ENCODE measurements around the gene PADI1. TPM values are rescaled to one million over a fixed set of nuclear protein-coding genes. Genes with fewer than 3 reads are reported as not detected.

Gene PADI1
- total RNA-seq, 1 donor, result under 0.01 TPM

DNA sequence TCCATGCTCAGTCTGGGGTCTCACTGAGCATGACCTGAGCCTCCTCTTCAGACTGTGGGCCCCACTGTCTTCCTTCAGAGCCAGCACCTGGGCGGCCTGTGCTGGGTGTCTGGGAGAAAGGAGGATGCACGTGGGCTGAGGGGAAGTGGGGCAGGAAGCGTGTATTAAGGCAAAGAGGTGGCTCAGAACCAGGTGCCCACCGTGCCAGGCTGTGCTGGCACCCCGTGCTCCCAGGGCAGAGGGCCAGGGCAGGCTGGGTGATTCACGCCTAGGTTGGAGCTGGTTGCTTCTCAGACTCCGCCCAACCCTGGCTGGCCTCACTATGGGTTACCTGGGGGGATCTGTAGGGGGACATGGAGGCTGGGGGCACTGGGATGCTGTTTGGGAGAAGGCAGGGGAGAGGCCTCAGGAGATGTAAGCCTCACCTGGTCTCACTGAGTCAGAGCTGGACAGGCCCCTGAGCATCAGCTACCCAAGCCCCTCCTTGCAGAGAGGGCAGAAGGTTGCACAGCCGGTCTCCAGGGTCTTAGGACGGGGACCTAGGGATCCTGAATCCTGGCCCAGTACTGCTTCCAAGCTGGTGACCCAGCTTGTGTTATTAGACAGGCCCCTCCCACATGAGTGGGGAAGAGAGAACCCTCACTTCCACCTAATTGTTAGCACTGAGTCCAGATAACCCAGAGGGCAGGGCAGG is 18.6 kb upstream of the PADI1 start:
- H3K27me3 ChIP-seq (ENCODE audit: insufficient read depth, low read length), result no peaks in the 10 kb centered on the region
- H3K4me1 ChIP-seq (ENCODE audit: insufficient read depth, low read length), result peaks cover 21% of the 10 kb centered on the region
- no peak overlapping the region for H3K4me3 ChIP-seq (ENCODE audit: insufficient read depth, low read length)
- TF ChIP-seq, protein P1, sequence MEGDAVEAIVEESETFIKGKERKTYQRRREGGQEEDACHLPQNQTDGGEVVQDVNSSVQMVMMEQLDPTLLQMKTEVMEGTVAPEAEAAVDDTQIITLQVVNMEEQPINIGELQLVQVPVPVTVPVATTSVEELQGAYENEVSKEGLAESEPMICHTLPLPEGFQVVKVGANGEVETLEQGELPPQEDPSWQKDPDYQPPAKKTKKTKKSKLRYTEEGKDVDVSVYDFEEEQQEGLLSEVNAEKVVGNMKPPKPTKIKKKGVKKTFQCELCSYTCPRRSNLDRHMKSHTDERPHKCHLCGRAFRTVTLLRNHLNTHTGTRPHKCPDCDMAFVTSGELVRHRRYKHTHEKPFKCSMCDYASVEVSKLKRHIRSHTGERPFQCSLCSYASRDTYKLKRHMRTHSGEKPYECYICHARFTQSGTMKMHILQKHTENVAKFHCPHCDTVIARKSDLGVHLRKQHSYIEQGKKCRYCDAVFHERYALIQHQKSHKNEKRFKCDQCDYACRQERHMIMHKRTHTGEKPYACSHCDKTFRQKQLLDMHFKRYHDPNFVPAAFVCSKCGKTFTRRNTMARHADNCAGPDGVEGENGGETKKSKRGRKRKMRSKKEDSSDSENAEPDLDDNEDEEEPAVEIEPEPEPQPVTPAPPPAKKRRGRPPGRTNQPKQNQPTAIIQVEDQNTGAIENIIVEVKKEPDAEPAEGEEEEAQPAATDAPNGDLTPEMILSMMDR (IDR thresholded peaks at IDR 0.05; ENCODE audit: extremely low read depth, low read depth, low read length), result no peak
- no peaks in the 10 kb centered on the region for H3K79me2 ChIP-seq (ENCODE audit: insufficient read depth, low read length)
- H3K36me3 ChIP-seq (ENCODE audit: insufficient read depth, low read length), result no peaks in the 10 kb centered on the region
- H3K9me3 ChIP-seq (ENCODE audit: low read depth, low read length), result peaks cover 6% of the 10 kb centered on the region
- no peak overlapping the region for H3K27ac ChIP-seq (ENCODE audit: low read depth, low read length)
- no peak for DNase-seq (ENCODE audit: insufficient read length, low spot score, missing footprints)
- H4K20me1 ChIP-seq (ENCODE audit: insufficient read depth, low read length), result no peaks in the 10 kb centered on the region
- no peak overlapping the region for H3K4me2 ChIP-seq (ENCODE audit: insufficient read depth, low read length)
- peak overlapping the region; percentile 59 for H2AFZ ChIP-seq (ENCODE audit: low read length)

DNA sequence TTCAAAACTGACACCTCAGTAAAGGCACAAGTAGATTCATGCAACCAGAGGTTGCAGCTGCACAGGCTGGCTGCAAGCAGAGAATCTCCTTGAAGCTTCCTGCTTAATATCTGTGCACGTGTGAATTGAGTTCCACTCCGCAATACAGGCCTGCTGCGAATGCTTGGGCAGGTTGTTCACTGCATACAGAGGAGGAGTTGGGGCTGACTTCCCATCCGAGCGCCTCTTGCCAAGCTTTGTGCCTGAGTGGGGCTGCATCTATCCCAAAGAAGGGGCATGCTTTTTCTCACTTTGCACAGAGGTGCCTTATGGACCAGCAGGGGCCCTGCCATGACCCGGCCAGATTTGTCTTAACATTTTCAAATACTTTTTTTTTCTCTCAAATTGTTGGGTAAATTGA is 17.9 kb upstream of the PADI1 start:
- Histone ChIP-seq H2AFZ (ENCODE audit: low read length) (peak overlapping the region; percentile 59), H3K9me3 (ENCODE audit: low read depth, low read length) (peaks cover 6% of the 10 kb centered on the region), H3K79me2 (ENCODE audit: insufficient read depth, low read length) (no peaks in the 10 kb centered on the region), H3K36me3 (ENCODE audit: insufficient read depth, low read length) (no peaks in the 10 kb centered on the region), H3K4me1 (ENCODE audit: insufficient read depth, low read length) (peaks cover 21% of the 10 kb centered on the region), H4K20me1 (ENCODE audit: insufficient read depth, low read length) (no peaks in the 10 kb centered on the region), H3K4me3 (ENCODE audit: insufficient read depth, low read length) (no peak overlapping the region), H3K4me2 (ENCODE audit: insufficient read depth, low read length) (no peak overlapping the region), H3K27ac (ENCODE audit: low read depth, low read length) (no peak overlapping the region), H3K27me3 (ENCODE audit: insufficient read depth, low read length) (no peaks in the 10 kb centered on the region)
- no peak for DNase-seq (ENCODE audit: insufficient read length, low spot score, missing footprints)
- TF ChIP-seq, protein P1 (IDR thresholded peaks at IDR 0.05; ENCODE audit: extremely low read depth, low read depth, low read length), result no peak

DNA sequence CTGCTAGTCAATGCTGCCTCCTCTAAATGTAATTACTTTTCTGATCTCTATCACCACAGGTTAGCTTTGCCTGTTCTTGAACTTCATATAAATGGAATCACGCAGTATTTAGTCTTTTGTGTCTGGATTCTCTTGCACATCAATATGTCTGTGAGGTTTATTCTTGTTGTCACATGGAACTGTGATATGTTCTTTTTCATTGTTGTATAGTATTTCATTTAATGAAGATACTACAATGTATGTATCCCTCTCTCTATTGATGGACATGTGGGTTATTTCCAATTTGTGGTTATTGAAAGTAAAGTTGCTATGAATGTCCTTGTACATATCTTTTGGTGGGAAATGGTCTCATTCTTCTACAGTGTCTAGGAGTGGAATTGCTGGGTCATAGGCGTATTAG is 16.7 kb upstream of the PADI1 start:
- Histone ChIP-seq H4K20me1 (ENCODE audit: insufficient read depth, low read length) (no peaks in the 10 kb centered on the region), H3K79me2 (ENCODE audit: insufficient read depth, low read length) (no peaks in the 10 kb centered on the region), H3K9me3 (ENCODE audit: low read depth, low read length) (peaks cover 6% of the 10 kb centered on the region), H3K4me1 (ENCODE audit: insufficient read depth, low read length) (peaks cover 21% of the 10 kb centered on the region), H3K4me3 (ENCODE audit: insufficient read depth, low read length) (no peak overlapping the region), H2AFZ (ENCODE audit: low read length) (no peak overlapping the region), H3K27me3 (ENCODE audit: insufficient read depth, low read length) (no peaks in the 10 kb centered on the region), H3K36me3 (ENCODE audit: insufficient read depth, low read length) (no peaks in the 10 kb centered on the region), H3K4me2 (ENCODE audit: insufficient read depth, low read length) (no peak overlapping the region), H3K27ac (ENCODE audit: low read depth, low read length) (no peak overlapping the region)
- TF ChIP-seq, protein P1 (IDR thresholded peaks at IDR 0.05; ENCODE audit: extremely low read depth, low read depth, low read length), result no peak
- DNase-seq (ENCODE audit: insufficient read length, low spot score, missing footprints), result no peak

DNA sequence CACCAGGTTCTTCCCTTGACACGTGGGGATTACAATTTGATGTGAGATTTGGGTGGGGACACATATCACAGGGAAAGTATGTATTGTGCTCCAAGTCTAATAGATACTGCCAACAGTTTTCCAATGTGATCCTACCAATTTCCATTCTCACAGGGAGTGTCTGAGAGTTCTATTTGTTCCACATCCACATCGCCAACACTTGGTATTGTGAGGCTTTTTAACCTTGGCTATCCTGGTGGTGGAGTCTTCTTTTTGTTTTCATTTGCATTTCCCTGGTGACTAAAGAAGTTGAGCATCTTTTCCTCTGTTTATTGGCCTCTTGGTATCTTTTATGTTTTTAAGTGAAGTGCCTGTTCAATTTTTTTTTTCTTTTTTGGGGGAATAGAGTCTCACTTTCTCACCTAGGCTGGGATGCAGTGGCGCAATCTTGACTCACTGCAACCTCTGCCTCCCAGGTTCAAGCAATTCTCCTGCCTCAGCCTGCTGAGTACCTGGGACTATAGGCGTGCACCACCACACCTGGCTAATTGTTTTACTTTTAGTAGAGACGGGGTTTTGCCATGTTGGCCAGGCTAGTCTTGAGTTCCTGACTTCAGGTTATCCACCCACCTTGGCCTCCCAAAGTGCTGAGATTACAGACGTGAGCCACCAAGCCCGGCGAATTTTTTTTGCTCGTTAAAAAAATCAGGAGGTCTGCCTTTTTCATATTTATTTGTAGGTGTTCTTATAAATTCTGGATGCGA is 15.9 kb upstream of the PADI1 start:
- Histone ChIP-seq H3K4me1 (ENCODE audit: insufficient read depth, low read length) (peaks cover 21% of the 10 kb centered on the region), H3K4me2 (ENCODE audit: insufficient read depth, low read length) (peak overlapping the region; percentile 51), H3K9me3 (ENCODE audit: low read depth, low read length) (peaks cover 6% of the 10 kb centered on the region), H3K4me3 (ENCODE audit: insufficient read depth, low read length) (no peak overlapping the region), H2AFZ (ENCODE audit: low read length) (peak overlapping the region; percentile 80), H3K27me3 (ENCODE audit: insufficient read depth, low read length) (no peaks in the 10 kb centered on the region), H3K36me3 (ENCODE audit: insufficient read depth, low read length) (no peaks in the 10 kb centered on the region), H3K27ac (ENCODE audit: low read depth, low read length) (peak overlapping the region; percentile 56), H3K79me2 (ENCODE audit: insufficient read depth, low read length) (no peaks in the 10 kb centered on the region), H4K20me1 (ENCODE audit: insufficient read depth, low read length) (no peaks in the 10 kb centered on the region)
- TF ChIP-seq, protein P1 (IDR thresholded peaks at IDR 0.05; ENCODE audit: extremely low read depth, low read depth, low read length), result no peak
- DNase-seq (ENCODE audit: insufficient read length, low spot score, missing footprints), result no peak

Data from osteoblast (primary cell).